ENCODE data around the gene PDGFB.

GRCh38 chr22:39292031-39292462 is 47.3 kb upstream of the PDGFB start:
- TF ChIP-seq CTCF (IDR thresholded peaks at IDR 0.05 in 8 of 11, conservative IDR thresholded peaks at IDR 0.05 in 3 of 11): no peak
- no peak for TF ChIP-seq POLR2AphosphoS5 (IDR thresholded peaks at IDR 0.05)
- no peak for TF ChIP-seq POLR2A (IDR thresholded peaks at IDR 0.05)
